Measurements from ENCODE around the gene PEX7.

- TF ChIP-seq CTCF (conservative IDR thresholded peaks at IDR 0.05) (no peak), ZFX (IDR thresholded peaks at IDR 0.05) (no peak)
Measured at GRCh38 chr6:136923954-136924673, 101.7 kb downstream of the PEX7 start.

Measured in C4-2B (cell line).